Measurements from ENCODE around the gene PI4KA. TPM values are rescaled to one million over a fixed set of nuclear protein-coding genes. Genes with fewer than 3 reads are reported as not detected.

Gene PI4KA
- total RNA-seq, 2 donors from 2014 or later, result 42.5 to 47.2 TPM

- intact Hi-C loops (cut with DNase I), result no loop called here
- H3K36me3 ChIP-seq (replicated peaks in 1 of 2; ENCODE audit: insufficient read depth in 1 of 2, low read depth in 2 of 2), result peaks cover 0 to 19% of the 10 kb centered on the region in 2 donors
- no peak overlapping the region for H3K27ac ChIP-seq
- ATAC-seq (no peak), DNase-seq (no peak)
- H3K9me3 ChIP-seq, result no peaks in the 10 kb centered on the region
- H3K27me3 ChIP-seq, result no peaks in the 10 kb centered on the region
- H3K4me1 ChIP-seq, result no peaks in the 10 kb centered on the region
- no peak for TF ChIP-seq CTCF (IDR thresholded peaks at IDR 0.05)
- no peak for TF ChIP-seq POLR2A (IDR thresholded peaks at IDR 0.05)
- no peak overlapping the region for H3K4me3 ChIP-seq
- WGBS, 2 donors, result 76 to 100% methylated on average over 1 to 2 of the region's 2 CpGs
Observed at GRCh38 chr22:20765938-20766337, 92.7 kb downstream of the PI4KA start.

- Histone ChIP-seq H3K27me3 (no peaks in the 10 kb centered on the region), H3K9me3 (no peaks in the 10 kb centered on the region), H3K4me1 (no peaks in the 10 kb centered on the region), H3K4me3 (no peak overlapping the region), H3K36me3 (replicated peaks in 1 of 2; ENCODE audit: insufficient read depth in 1 of 2, low read depth in 2 of 2) (peaks cover 0 to 19% of the 10 kb centered on the region in 2 donors), H3K27ac (no peak overlapping the region)
- ATAC-seq, result no peak
- WGBS, 2 donors, result 93 to 94% methylated on average over 10 of the region's 10 CpGs
- TF ChIP-seq CTCF (IDR thresholded peaks at IDR 0.05) (no peak), POLR2A (IDR thresholded peaks at IDR 0.05) (no peak)
- intact Hi-C loops (cut with DNase I), result no loop called here
- DNase-seq, result no peak
Observed at GRCh38 chr22:20764729-20765128, 93.9 kb downstream of the PI4KA start.

GRCh38 chr22:20764471-20764720, 94.2 kb downstream of the PI4KA start:
- Histone ChIP-seq H3K27ac (no peak overlapping the region), H3K4me3 (no peak overlapping the region), H3K9me3 (no peaks in the 10 kb centered on the region), H3K36me3 (replicated peaks in 1 of 2; ENCODE audit: insufficient read depth in 1 of 2, low read depth in 2 of 2) (peaks cover 0 to 19% of the 10 kb centered on the region in 2 donors), H3K27me3 (no peaks in the 10 kb centered on the region), H3K4me1 (no peaks in the 10 kb centered on the region)
- ATAC-seq (no peak), DNase-seq (no peak)
- 88 to 96% methylated on average over 5 to 7 of the region's 7 CpGs for WGBS, 2 donors
- intact Hi-C loops (cut with DNase I), result no loop called here
- no peak for TF ChIP-seq POLR2A (IDR thresholded peaks at IDR 0.05)

GRCh38 chr22:20763630-20764470, 94.8 kb downstream of the PI4KA start:
- intact Hi-C loops (cut with DNase I), result no loop called here
- Histone ChIP-seq H3K4me3 (no peak overlapping the region), H3K36me3 (replicated peaks in 1 of 2; ENCODE audit: insufficient read depth in 1 of 2, low read depth in 2 of 2) (peaks cover 0 to 19% of the 10 kb centered on the region in 2 donors), H3K9me3 (no peaks in the 10 kb centered on the region), H3K27me3 (no peaks in the 10 kb centered on the region), H3K27ac (no peak overlapping the region), H3K4me1 (no peaks in the 10 kb centered on the region)
- TF ChIP-seq CTCF (IDR thresholded peaks at IDR 0.05), result no peak
- no peak for TF ChIP-seq POLR2A (IDR thresholded peaks at IDR 0.05)
- WGBS, 2 donors, result 82 to 94% methylated on average over 10 to 13 of the region's 13 CpGs
- no peak for DNase-seq
- ATAC-seq, result no peak

- Histone ChIP-seq H3K36me3 (replicated peaks in 1 of 2; ENCODE audit: insufficient read depth in 1 of 2, low read depth in 2 of 2) (peaks cover 0 to 19% of the 10 kb centered on the region in 2 donors), H3K27ac (no peak overlapping the region), H3K27me3 (no peaks in the 10 kb centered on the region), H3K4me3 (no peak overlapping the region), H3K9me3 (no peaks in the 10 kb centered on the region), H3K4me1 (no peaks in the 10 kb centered on the region)
- ATAC-seq (no peak), DNase-seq (no peak)
- TF ChIP-seq POLR2A (IDR thresholded peaks at IDR 0.05), result no peak
- TF ChIP-seq CTCF (IDR thresholded peaks at IDR 0.05), result no peak
- intact Hi-C loops (cut with DNase I), result no loop called here
- WGBS, 2 donors, result 94% methylated on average over 7 of the region's 7 CpGs
Observed at GRCh38 chr22:20762233-20762796, 96.3 kb downstream of the PI4KA start.

All from body of pancreas (tissue), 4 donors.